H1 (cell line): ENCODE measurements around the gene SOSTDC1. TPM values are rescaled to one million over a fixed set of nuclear protein-coding genes. Genes with fewer than 3 reads are reported as not detected.

Experiments used
- CTCF ChIA-PET: fragments of 300-600 bp; sonication (Branson Sonifier 250); formaldehyde crosslinking; loops from one replicate; lab custom pipeline; 2021; ENCODE audit not compliant: partially characterized antibody; lab: Charles Lee
- POLR2A ChIA-PET: fragments of 300-600 bp; sonication (Branson Sonifier 250); formaldehyde crosslinking; loops from one replicate; lab custom pipeline; 2021; ENCODE audit warnings: inconsistent platforms; ENCODE audit not compliant: partially characterized antibody; lab: Charles Lee
- DNase-seq, 2 experiments: peaks; one replicate each; pipeline versions ENCODE4 v3.0.0 to v3.0.0-alpha.2; 2010 to 2022; ENCODE audit warnings: low spot score in 2 of 2, low read depth in 1 of 2, mixed read lengths in 1 of 2
- FAIRE-seq: peaks from 2 replicates; lab custom pipeline; 2011; peaks lifted over from hg19 to GRCh38; lab: Jason Lieb, UNC
- H2AFZ ChIP-seq: 2 replicates; pipeline ENCODE4 v1.8.1; 2012; ENCODE audit warnings: low read length, inconsistent platforms
- H2AK5ac ChIP-seq: 2 replicates; pipeline ENCODE4 v1.6.1; 2013; ENCODE audit warnings: low read depth, low read length
- H2BK120ac ChIP-seq: replicated peaks from 2 replicates; pipeline ENCODE3; 2013; ENCODE audit warnings: low read depth, low read length, inconsistent platforms
- H2BK12ac ChIP-seq: 2 replicates; pipeline ENCODE4 v1.6.1; 2013; ENCODE audit warnings: low read depth, low read length
- H2BK15ac ChIP-seq: 2 replicates; pipeline ENCODE4 v1.6.1; 2013; ENCODE audit warnings: low read length
- H2BK20ac ChIP-seq: 2 replicates; pipeline ENCODE4 v1.6.1; 2013; ENCODE audit warnings: low read length
- H2BK5ac ChIP-seq: 2 replicates; pipeline ENCODE4 v1.6.1; 2013; ENCODE audit warnings: low read depth, low read length
- H3K14ac ChIP-seq: 2 replicates; pipeline ENCODE4 v1.6.1; 2013; ENCODE audit warnings: inconsistent platforms; ENCODE audit not compliant: insufficient read length
- H3K18ac ChIP-seq: 2 replicates; pipeline ENCODE4 v1.6.1; 2013; ENCODE audit warnings: low read length; ENCODE audit errors: extremely low read depth
- H3K23ac ChIP-seq: 2 replicates; pipeline ENCODE4 v1.6.1; 2013; ENCODE audit warnings: inconsistent platforms; ENCODE audit not compliant: insufficient read length
- H3K23me2 ChIP-seq: 2 replicates; pipeline ENCODE4 v1.6.1; 2013; ENCODE audit warnings: low read depth, low read length
- H3K27ac ChIP-seq: 2 replicates; pipeline ENCODE4 v1.6.1; 2011; ENCODE audit warnings: low read depth, low read length, inconsistent platforms
- H3K27me3 ChIP-seq, 4 experiments: replicated peaks in 1 of 4; 1 replicate in 1 of 4; 2 replicates in 3 of 4; pipeline versions ENCODE4 v1.6.1 to v1.8.1; 2011 to 2013; ENCODE audit warnings: low read length in 3 of 4, mild to moderate bottlenecking in 3 of 4, inconsistent platforms in 2 of 4, mixed read lengths in 2 of 4, moderate library complexity in 1 of 4; ENCODE audit not compliant: control insufficient read depth in 3 of 4, insufficient read depth in 3 of 4; ENCODE audit errors: extremely low read depth in 1 of 4
- H3K36me3 ChIP-seq, 4 experiments: 2 replicates each; pipeline versions ENCODE4 v1.6.1 to v1.8.1; 2011 to 2013; ENCODE audit warnings: mild to moderate bottlenecking in 4 of 4, low read length in 3 of 4, moderate library complexity in 2 of 4, control low read depth in 1 of 4, inconsistent platforms in 1 of 4; ENCODE audit not compliant: insufficient read depth in 4 of 4, control insufficient read depth in 2 of 4
- H3K4ac ChIP-seq: replicated peaks from 2 replicates; pipeline ENCODE3; 2013; ENCODE audit warnings: low read length, low read depth, mixed read lengths, inconsistent platforms; ENCODE audit not compliant: insufficient read length
- H3K4me1 ChIP-seq, 4 experiments: replicated peaks in 1 of 4; 1 replicate in 1 of 4; 2 replicates in 3 of 4; pipeline versions ENCODE4 v1.6.1 to v1.8.1; 2011 to 2013; ENCODE audit warnings: low read length in 3 of 4, inconsistent platforms in 2 of 4, mixed read lengths in 1 of 4; ENCODE audit not compliant: insufficient read depth in 4 of 4, control insufficient read depth in 3 of 4
- H3K4me2 ChIP-seq, 2 experiments: 2 replicates each; pipeline versions ENCODE4 v1.6.1 to v1.8.1; 2011 to 2013; ENCODE audit warnings: low read depth in 2 of 2, low read length in 2 of 2, control low read depth in 1 of 2, inconsistent platforms in 1 of 2, mild to moderate bottlenecking in 1 of 2; ENCODE audit not compliant: insufficient read depth in 1 of 2
- H3K4me3 ChIP-seq, 4 experiments: fragments of 200-600, 300-600 bp in 1 of 4; sonication (generic), shearing (Covaris generic), sonication (Bioruptor Twin) in 1 of 4; 2 replicates each; pipeline versions ENCODE4 v1.5.1 to v1.8.1; 2011 to 2016; ENCODE audit warnings: low read length in 4 of 4, low read depth in 3 of 4, control low read depth in 2 of 4, inconsistent platforms in 2 of 4, mild to moderate bottlenecking in 2 of 4, mixed read lengths in 1 of 4, moderate library complexity in 1 of 4; ENCODE audit not compliant: insufficient read depth in 2 of 4; ENCODE audit errors: extremely low read depth in 1 of 4
- H3K56ac ChIP-seq: replicated peaks from 2 replicates; pipeline ENCODE3; 2013; ENCODE audit warnings: low read depth, mild to moderate bottlenecking, mixed read lengths, low read length, inconsistent platforms; ENCODE audit not compliant: insufficient read length
- H3K79me1 ChIP-seq: 2 replicates; pipeline ENCODE4 v1.6.1; 2013; ENCODE audit warnings: low read depth, low read length, control low read depth
- H3K79me2 ChIP-seq, 2 experiments: 2 replicates each; pipeline versions ENCODE4 v1.6.1 to v1.8.1; 2012 to 2013; ENCODE audit warnings: low read length in 2 of 2, mild to moderate bottlenecking in 2 of 2, inconsistent platforms in 1 of 2; ENCODE audit not compliant: insufficient read depth in 2 of 2, control insufficient read depth in 1 of 2
- H3K9ac ChIP-seq, 4 experiments: replicated peaks in 1 of 4; 1 replicate in 1 of 4; 2 replicates in 3 of 4; pipeline versions ENCODE4 v1.6.1 to v1.8.1; 2011 to 2013; ENCODE audit warnings: low read depth in 3 of 4, low read length in 3 of 4, control low read depth in 2 of 4, mild to moderate bottlenecking in 2 of 4, moderate library complexity in 2 of 4, inconsistent platforms in 1 of 4; ENCODE audit errors: extremely low read depth in 1 of 4
- H3K9me3 ChIP-seq, 2 experiments: 2 replicates each; pipeline versions ENCODE4 v1.6.1 to v1.8.1; 2012 to 2013; ENCODE audit warnings: mild to moderate bottlenecking in 2 of 2, moderate library complexity in 2 of 2, control low read depth in 1 of 2, inconsistent platforms in 1 of 2, low read depth in 1 of 2, low read length in 1 of 2, mixed read lengths in 1 of 2; ENCODE audit not compliant: insufficient read depth in 2 of 2
- H4K20me1 ChIP-seq, 2 experiments: replicated peaks in 1 of 2; 2 replicates each; pipeline versions ENCODE3 to v1.8.1; 2011 to 2013; ENCODE audit warnings: inconsistent platforms in 2 of 2, low read length in 2 of 2, mild to moderate bottlenecking in 1 of 2; ENCODE audit not compliant: insufficient read depth in 2 of 2, control insufficient read depth in 1 of 2
- H4K5ac ChIP-seq: 2 replicates; pipeline ENCODE4 v1.6.1; 2013; ENCODE audit warnings: low read length, low read depth, mixed read lengths, inconsistent platforms; ENCODE audit not compliant: insufficient read length
- H4K8ac ChIP-seq: 2 replicates; pipeline ENCODE4 v1.8.0; 2013; ENCODE audit warnings: mild to moderate bottlenecking, moderate library complexity, low read length, inconsistent platforms; ENCODE audit not compliant: insufficient read depth; ENCODE audit errors: extremely low read depth
- H4K91ac ChIP-seq: replicated peaks from 2 replicates; pipeline ENCODE3; 2013; ENCODE audit warnings: low read length, mixed read lengths, inconsistent platforms; ENCODE audit not compliant: insufficient read length
- WGBS, 2 experiments: shearing (Covaris generic) in 1 of 2; methylation state at CpG; one replicate each; pipeline versions ENCODE4 v1.1.6 to v1.1.7; 2013 to 2015; ENCODE audit warnings: low lambda C conversion rate in 2 of 2, mixed read lengths in 2 of 2, inconsistent platforms in 1 of 2, low coverage in 1 of 2, missing lambda C conversion rate in 1 of 2; ENCODE audit not compliant: insufficient replicate concordance in 2 of 2, insufficient coverage in 1 of 2, insufficient read length in 1 of 2; ENCODE audit errors: extremely low coverage in 1 of 2, missing lambda C conversion rate in 1 of 2; 5-methylcytosine and 5-hydroxymethylcytosine counted together
- polyA plus RNA-seq, 7 experiments: library from polyadenylated mRNA; depleted of rRNA in 3 of 7; stranded (reverse) in 5 of 7; unstranded in 2 of 7; fragments of >200 nt in 5 of 7; fragments of 200-250 nt in 2 of 7; gene quantifications; 1 replicate in 5 of 7; 2 replicates in 1 of 7; 4 replicates in 1 of 7; pipeline versions ENCODE4 v1.2.1 to v1.2.3, GENCODE V29; 2011 to 2013; ENCODE audit warnings: missing spikeins in 2 of 7, mixed read lengths in 2 of 7
- total RNA-seq: library from RNA; stranded (reverse); fragmentation: NEBNext Ultra II Directional; extraction: Animal tissue kit (Norgen Biotek cat#: 25700); gene quantifications from 2 replicates; pipeline ENCODE4 v1.2.1, GENCODE V29; 2021

Gene SOSTDC1
- total and polyA plus RNA-seq, 2 of the 8 experiments (the other 6 are each of a cell fraction or from before 2014, with no cell fraction given), result 0.35 to 0.79 TPM

DNA sequence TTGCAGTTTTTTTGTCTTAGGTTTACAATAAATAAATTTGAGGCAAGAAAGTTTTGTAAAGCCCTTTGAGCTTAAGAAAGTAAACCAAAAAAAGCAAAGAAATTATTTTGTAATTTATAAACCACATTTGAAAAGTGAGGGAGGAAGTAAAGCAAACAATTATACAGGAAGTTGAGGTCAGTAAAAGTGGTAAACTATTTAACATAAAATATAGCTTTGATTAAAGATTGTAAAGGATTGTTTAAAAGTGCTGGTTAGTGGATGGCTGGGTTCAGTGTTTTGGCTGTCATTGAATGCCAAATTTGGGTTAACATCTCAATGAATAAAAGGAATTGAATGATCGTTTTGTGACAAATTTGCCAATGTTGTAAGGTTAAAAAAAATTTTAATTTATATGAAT is 9.9 kb downstream of the SOSTDC1 start:
- Histone ChIP-seq H3K36me3 (no peaks in the 10 kb centered on the region), H3K79me1 (no peaks in the 10 kb centered on the region), H4K5ac (no peak overlapping the region), H2BK15ac (no peak overlapping the region), H2BK12ac (no peak overlapping the region), H4K20me1 (no peaks in the 10 kb centered on the region), H3K14ac (no peak overlapping the region), H3K23me2 (no peaks in the 10 kb centered on the region), H3K23ac (no peak overlapping the region), H2AK5ac (no peak overlapping the region), H4K8ac (no peak overlapping the region), H3K56ac (no peak overlapping the region), H3K4ac (no peak overlapping the region), H2BK20ac (no peak overlapping the region), H2BK120ac (no peak overlapping the region), H2AFZ (no peak overlapping the region), H3K27me3 (no peaks in the 10 kb centered on the region), H3K4me2 (no peak overlapping the region), H2BK5ac (no peak overlapping the region), H3K27ac (no peak overlapping the region), H3K9me3 (no peaks in the 10 kb centered on the region), H3K9ac (no peak overlapping the region), H3K4me3 (no peak overlapping the region), H3K79me2 (no peaks in the 10 kb centered on the region), H4K91ac (no peak overlapping the region), H3K18ac (no peak overlapping the region), H3K4me1 (no peaks in the 10 kb centered on the region)
- DNase-seq (no peak), FAIRE-seq (no peak)
- CTCF ChIA-PET, result interaction anchor here (1.7 kb wide), 1 partner anchor 109 kb away, joined by 4 read pairs; no protein-coding TSS in a partner anchor
- 92% methylated on average over 1 of the region's 1 CpG; no CpG with 5 or more reads in 1 of the 2 experiments for WGBS, 2 experiments
- POLR2A ChIA-PET, result no interaction called here
